Caco-2 (cell line): ENCODE measurements around the gene C3orf20. TPM values are rescaled to one million over a fixed set of nuclear protein-coding genes. Genes with fewer than 3 reads are reported as not detected.

Experiments used
- BruUV-seq: library from RNA; stranded (reverse); fragments of 400-500 nt; replicated peaks from 2 replicates; lab custom pipeline; 2021; lab: Mats Ljungman, UMichigan
- CTCF ChIA-PET: fragments of 300-600 bp; sonication (Branson Sonifier 250); formaldehyde crosslinking; loops from one replicate; lab custom pipeline; 2022; ENCODE audit warnings: antibody characterized with exemption; lab: Charles Lee
- POLR2A ChIA-PET: fragments of 300-600 bp; sonication (Branson Sonifier 250); formaldehyde crosslinking; loops from one replicate; lab custom pipeline; 2022; ENCODE audit warnings: antibody characterized with exemption; lab: Charles Lee
- DNase-seq, 2 experiments: peaks; one replicate each; pipeline versions ENCODE4 v3.0.0 to v3.0.0-alpha.2; 2020 to 2022
- H3K27me3 ChIP-seq: replicated peaks from 2 replicates; pipeline ENCODE4 v1.6.0; 2011; ENCODE audit warnings: low read length; ENCODE audit not compliant: control insufficient read depth, insufficient read depth
- H3K36me3 ChIP-seq: 2 replicates; pipeline ENCODE4 v1.5.1; 2011; ENCODE audit warnings: low read length; ENCODE audit not compliant: control insufficient read depth, insufficient read depth
- H3K4me1 ChIP-seq: fragments of 250-450 bp; sonication (Bioruptor Pico); 2 replicates; pipeline ENCODE4 v1.5.1; 2020; ENCODE audit warnings: mild to moderate bottlenecking
- H3K4me3 ChIP-seq: 2 replicates; pipeline ENCODE4 v1.5.1; 2011; ENCODE audit warnings: low read depth, mild to moderate bottlenecking, control low read depth, low read length
- H3K9me3 ChIP-seq: fragments of 250-450 bp; sonication (Bioruptor Pico); 2 replicates; pipeline ENCODE4 v1.5.1; 2020; ENCODE audit warnings: mild to moderate bottlenecking, moderate library complexity
- H3K27ac Mint-ChIP-seq: one replicate; pipeline ENCODE4 v1.8.0; 2022; ENCODE audit warnings: mixed read lengths; ENCODE audit not compliant: unreplicated experiment
- H3K27me3 Mint-ChIP-seq: one replicate; pipeline ENCODE4 v1.8.0; 2022; ENCODE audit warnings: mixed read lengths; ENCODE audit not compliant: insufficient read depth, unreplicated experiment
- H3K36me3 Mint-ChIP-seq: one replicate; pipeline ENCODE4 v1.8.0; 2022; ENCODE audit warnings: mild to moderate bottlenecking, mixed read lengths; ENCODE audit not compliant: insufficient read depth, unreplicated experiment
- H3K4me1 Mint-ChIP-seq: one replicate; pipeline ENCODE4 v1.8.0; 2022; ENCODE audit warnings: low read depth, mixed read lengths; ENCODE audit not compliant: unreplicated experiment
- H3K4me3 Mint-ChIP-seq: one replicate; pipeline ENCODE4 v1.8.0; 2022; ENCODE audit warnings: mild to moderate bottlenecking, moderate library complexity, mixed read lengths; ENCODE audit not compliant: unreplicated experiment
- H3K9me3 Mint-ChIP-seq: one replicate; pipeline ENCODE4 v1.8.0; 2022; ENCODE audit warnings: mixed read lengths; ENCODE audit not compliant: unreplicated experiment
- intact Hi-C: fragments of 100-400 bp; cut with micrococcal nuclease; formaldehyde crosslinking; loops from one replicate; pipeline ENCODE4 v1.10.0; 2022; ENCODE audit not compliant: unreplicated experiment
- total RNA-seq: library from RNA; stranded (reverse); gene quantifications from 2 replicates; pipeline ENCODE4 v1.2.3, GENCODE V29; 2022
- TF ChIP-seq, protein P1 (sequence below), 2 experiments: fragments of 200-600 bp in 1 of 2; IDR thresholded peaks; 1 replicate in 1 of 2; 2 replicates in 1 of 2; pipeline versions ENCODE4 v1.5.1 to v1.8.0; 2011 to 2022; ENCODE audit warnings: antibody characterized with exemption in 1 of 2, control low read depth in 1 of 2, inconsistent platforms in 1 of 2, low read depth in 1 of 2, low read length in 1 of 2, mild to moderate bottlenecking in 1 of 2, moderate library complexity in 1 of 2; ENCODE audit not compliant: insufficient read depth in 1 of 2, severe bottlenecking in 1 of 2, unreplicated experiment in 1 of 2

C3orf20 gene
- total RNA-seq, 1 experiment from 2014 or later = 0.09 TPM

DNA sequence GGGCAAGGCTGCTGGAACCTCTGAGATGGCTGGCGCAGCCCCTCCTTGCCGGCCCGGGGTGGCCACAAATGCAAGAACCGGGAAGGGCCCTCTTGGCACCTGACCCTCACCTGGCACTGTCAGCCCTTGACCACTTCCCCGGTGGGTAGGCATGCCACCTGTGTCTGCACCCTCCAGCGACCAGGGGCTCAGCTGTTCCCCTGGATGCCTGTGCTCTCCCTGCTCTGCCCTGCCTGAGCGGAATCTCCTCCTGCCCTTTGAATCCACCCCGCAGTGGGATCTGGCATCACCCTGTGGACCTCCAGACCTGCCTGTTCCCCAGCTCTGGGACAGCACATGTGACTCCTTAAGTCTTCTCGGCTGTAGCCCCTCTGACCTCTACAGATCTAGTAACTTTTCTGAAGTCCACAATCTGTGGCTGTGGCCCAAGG is 117.8 kb downstream of the C3orf20 start:
- Histone ChIP-seq H3K4me3 (no peak overlapping the region), H3K27me3 (no peaks in the 10 kb centered on the region), H3K36me3 (no peaks in the 10 kb centered on the region), H3K4me1 (peaks cover 10% of the 10 kb centered on the region; the same call in 1 of the 2 replicates), H3K9me3 (no peaks in the 10 kb centered on the region)
- Mint-ChIP-seq H3K4me1 (peaks cover 4% of the 10 kb centered on the region), H3K27ac (no peak overlapping the region), H3K36me3 (no peaks in the 10 kb centered on the region), H3K9me3 (no peaks in the 10 kb centered on the region), H3K27me3 (peaks cover 2% of the 10 kb centered on the region), H3K4me3 (no peak overlapping the region)
- BruUV-seq = no TSS peak
- no peak for DNase-seq
- CTCF ChIA-PET = interaction anchor here (1.3 kb wide), 2 partner anchors 129 kb away, joined by 4 to 5 read pairs; no protein-coding TSS in a partner anchor
- TF ChIP-seq, protein P1, sequence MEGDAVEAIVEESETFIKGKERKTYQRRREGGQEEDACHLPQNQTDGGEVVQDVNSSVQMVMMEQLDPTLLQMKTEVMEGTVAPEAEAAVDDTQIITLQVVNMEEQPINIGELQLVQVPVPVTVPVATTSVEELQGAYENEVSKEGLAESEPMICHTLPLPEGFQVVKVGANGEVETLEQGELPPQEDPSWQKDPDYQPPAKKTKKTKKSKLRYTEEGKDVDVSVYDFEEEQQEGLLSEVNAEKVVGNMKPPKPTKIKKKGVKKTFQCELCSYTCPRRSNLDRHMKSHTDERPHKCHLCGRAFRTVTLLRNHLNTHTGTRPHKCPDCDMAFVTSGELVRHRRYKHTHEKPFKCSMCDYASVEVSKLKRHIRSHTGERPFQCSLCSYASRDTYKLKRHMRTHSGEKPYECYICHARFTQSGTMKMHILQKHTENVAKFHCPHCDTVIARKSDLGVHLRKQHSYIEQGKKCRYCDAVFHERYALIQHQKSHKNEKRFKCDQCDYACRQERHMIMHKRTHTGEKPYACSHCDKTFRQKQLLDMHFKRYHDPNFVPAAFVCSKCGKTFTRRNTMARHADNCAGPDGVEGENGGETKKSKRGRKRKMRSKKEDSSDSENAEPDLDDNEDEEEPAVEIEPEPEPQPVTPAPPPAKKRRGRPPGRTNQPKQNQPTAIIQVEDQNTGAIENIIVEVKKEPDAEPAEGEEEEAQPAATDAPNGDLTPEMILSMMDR (IDR thresholded peaks at IDR 0.05; ENCODE audit: insufficient read depth in 1 of 2, low read depth in 1 of 2, low read length in 1 of 2, severe bottlenecking in 1 of 2, unreplicated experiment in 1 of 2) = no peak
- POLR2A ChIA-PET = no interaction called here
- intact Hi-C loops = no loop called here

DNA sequence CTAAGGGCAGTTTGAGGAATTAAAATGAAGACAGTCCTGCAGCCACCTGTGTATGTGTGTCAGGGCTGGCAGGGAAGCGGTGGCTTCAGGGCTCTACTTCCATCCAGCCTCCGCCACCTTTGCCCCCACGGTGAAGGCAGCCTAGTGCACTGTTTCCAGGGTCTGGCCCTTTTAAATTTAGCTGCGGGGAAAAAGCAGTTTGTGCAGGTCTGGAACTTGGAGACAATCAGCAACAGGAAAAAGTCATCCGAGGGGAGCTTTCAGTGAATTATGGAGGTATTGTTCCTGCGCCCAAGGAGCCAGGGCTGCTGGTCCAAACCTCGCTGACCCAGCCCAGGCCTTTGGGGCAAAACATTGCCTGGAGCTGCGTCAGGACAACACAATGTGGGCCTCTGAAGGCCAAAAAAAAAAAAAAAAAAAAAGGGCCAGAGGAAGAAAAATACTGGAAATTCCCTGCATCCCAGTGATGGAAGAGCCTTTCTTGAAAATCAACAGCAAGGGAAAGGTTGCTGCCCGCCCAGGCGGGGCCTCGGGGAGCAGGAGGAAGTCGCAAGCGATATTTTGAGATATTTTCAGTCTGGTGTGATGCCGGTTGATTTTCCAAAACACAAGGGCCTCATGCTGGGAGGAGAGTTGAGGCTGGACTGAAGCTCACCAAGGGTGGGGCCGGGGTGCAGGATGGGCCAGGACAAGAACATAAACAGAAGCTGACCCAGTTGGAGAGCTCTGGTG is 118.4 kb downstream of the C3orf20 start:
- H3K27ac Mint-ChIP-seq = no peak overlapping the region
- Histone ChIP-seq H3K9me3 (no peaks in the 10 kb centered on the region), H3K27me3 (no peaks in the 10 kb centered on the region), H3K4me1 (peaks cover 4% of the 10 kb centered on the region; the same call in 1 of the 2 replicates), H3K4me3 (no peak overlapping the region), H3K36me3 (no peaks in the 10 kb centered on the region)
- no peak for DNase-seq
- CTCF ChIA-PET = interaction anchor here (0.7 to 1.3 kb wide), 3 partner anchors 68 to 128 kb away, joined by 3 to 5 read pairs (median 4); no protein-coding TSS in a partner anchor
- H3K4me3 Mint-ChIP-seq = no peak overlapping the region
- no TSS peak for BruUV-seq
- TF ChIP-seq, protein P1 (IDR thresholded peaks at IDR 0.05; ENCODE audit: insufficient read depth in 1 of 2, low read depth in 1 of 2, low read length in 1 of 2, severe bottlenecking in 1 of 2, unreplicated experiment in 1 of 2) = no peak
- intact Hi-C loops = no loop called here
- no peaks in the 10 kb centered on the region for H3K9me3 Mint-ChIP-seq
- no peaks in the 10 kb centered on the region for H3K4me1 Mint-ChIP-seq
- POLR2A ChIA-PET = no interaction called here
- H3K27me3 Mint-ChIP-seq = peaks cover 2% of the 10 kb centered on the region
- no peaks in the 10 kb centered on the region for H3K36me3 Mint-ChIP-seq

DNA sequence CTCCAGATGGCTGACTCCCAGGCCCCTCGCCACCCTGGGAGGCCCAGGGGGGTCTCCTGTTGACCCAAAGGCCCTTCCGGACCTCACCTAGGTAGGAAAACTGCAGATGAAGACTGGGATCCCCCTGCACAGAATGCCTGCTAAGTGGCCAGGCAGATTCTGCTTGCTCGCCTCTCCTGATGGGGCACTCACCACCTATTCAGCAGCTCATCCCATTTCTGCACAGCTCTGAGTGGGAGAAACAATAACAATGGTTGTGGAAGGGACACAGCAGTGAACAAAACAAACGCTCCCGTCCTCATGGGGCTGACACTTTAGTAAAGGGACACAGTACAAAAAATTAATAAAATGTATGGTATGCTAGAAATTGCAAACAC is 118.9 kb downstream of the C3orf20 start:
- H3K4me3 Mint-ChIP-seq = no peak overlapping the region
- CTCF ChIA-PET = interaction anchor here (0.7 to 1.3 kb wide), 3 partner anchors 67 to 128 kb away, joined by 3 to 5 read pairs (median 4); no protein-coding TSS in a partner anchor
- no peak overlapping the region for H3K27ac Mint-ChIP-seq

More for the DNA sequence above, 118.9 kb downstream of the C3orf20 start:
- Mint-ChIP-seq H3K36me3 (no peaks in the 10 kb centered on the region), H3K4me1 (no peaks in the 10 kb centered on the region), H3K27me3 (peaks cover 2% of the 10 kb centered on the region), H3K9me3 (no peaks in the 10 kb centered on the region)
- Histone ChIP-seq H3K4me3 (no peak overlapping the region), H3K27me3 (no peaks in the 10 kb centered on the region), H3K9me3 (no peaks in the 10 kb centered on the region), H3K36me3 (no peaks in the 10 kb centered on the region), H3K4me1 (0 out of 2 replicates have a peak, but pooled peaks cover 3% of the 10 kb centered on the region)
- no TSS peak for BruUV-seq
- intact Hi-C loops = no loop called here
- POLR2A ChIA-PET = no interaction called here
- DNase-seq = no peak
- TF ChIP-seq, protein P1 (IDR thresholded peaks at IDR 0.05; ENCODE audit: insufficient read depth in 1 of 2, low read depth in 1 of 2, low read length in 1 of 2, severe bottlenecking in 1 of 2, unreplicated experiment in 1 of 2) = no peak
